HCT116 (cell line): ENCODE results near the gene AR. TPM values are rescaled to one million over a fixed set of nuclear protein-coding genes. Genes with fewer than 3 reads are reported as not detected.

ENCODE experiments used
- ATAC-seq: fragments of 200-7000 bp; cut with Tn5 transposase; 2 replicates; pipeline ENCODE4 v1.9.1; 2020; ENCODE audit warnings: mild to moderate bottlenecking, moderate library complexity
- BruUV-seq: library from RNA; stranded (reverse); fragments of 400-500 nt; replicated peaks from 2 replicates; lab custom pipeline; 2021; lab: Mats Ljungman, UMichigan
- CTCF ChIA-PET: fragments of 300-600 bp; sonication (Branson Sonifier 250); formaldehyde crosslinking; loops from one replicate; lab custom pipeline; 2021; ENCODE audit warnings: antibody characterized with exemption; lab: Charles Lee
- POLR2A ChIA-PET: fragments of 300-600, 350-600 bp; sonication (Branson Sonifier 250); formaldehyde crosslinking; loops from one replicate; lab custom pipeline; 2021; ENCODE audit warnings: antibody characterized with exemption; lab: Charles Lee
- RAD21 ChIA-PET, 2 experiments: fragments of 300-600 bp; sonication (Branson Sonifier 250); formaldehyde crosslinking; loops; one replicate each; lab custom pipeline; 2023; ENCODE audit warnings: low total read pairs in 2 of 2; ENCODE audit not compliant: uncharacterized antibody in 2 of 2, unreplicated experiment in 2 of 2, low non-redundant PET in 1 of 2; lab: Charles Lee
- DNase-seq: peaks from one replicate; pipeline ENCODE4 v3.0.0-alpha.2; 2010; ENCODE audit warnings: low read depth, low spot score
- H2AFZ ChIP-seq: fragments of 200-600 bp; shearing (Covaris generic), sonication (generic); 2 replicates; pipeline ENCODE4 v1.6.1; 2017; ENCODE audit warnings: low read depth, mixed run types, mixed read lengths, antibody characterized with exemption, low read length; ENCODE audit not compliant: poor library complexity, severe bottlenecking
- H3K27ac ChIP-seq: 2 replicates; pipeline ENCODE4 v1.5.1; 2012; ENCODE audit warnings: low read depth, low read length
- H3K27me3 ChIP-seq: fragments of 200-600 bp; sonication (generic); 2 replicates; pipeline ENCODE4 v1.6.1; 2016; ENCODE audit warnings: mixed run types, low read length, mixed read lengths; ENCODE audit not compliant: insufficient read depth
- H3K36me3 ChIP-seq, 2 experiments: fragments of 200-500 bp in 1 of 2; fragments of 200-600 bp in 1 of 2; sonication (Bioruptor generic) in 1 of 2; sonication (generic) in 1 of 2; 2 replicates each; pipeline versions ENCODE4 v1.5.1 to v1.6.1; 2014 to 2016; ENCODE audit warnings: low read length in 2 of 2, inconsistent platforms in 1 of 2, mixed read lengths in 1 of 2, mixed run types in 1 of 2; ENCODE audit not compliant: insufficient read depth in 2 of 2, control insufficient read depth in 1 of 2
- H3K4me1 ChIP-seq, 2 experiments: fragments of 200-600 bp in 1 of 2; sonication (generic) in 1 of 2; 2 replicates each; pipeline versions ENCODE4 v1.5.1 to v1.6.1; 2012 to 2017; ENCODE audit warnings: low read length in 2 of 2, inconsistent platforms in 1 of 2, mild to moderate bottlenecking in 1 of 2, mixed read lengths in 1 of 2, mixed run types in 1 of 2, moderate library complexity in 1 of 2; ENCODE audit not compliant: insufficient read depth in 2 of 2, control insufficient read depth in 1 of 2
- H3K4me2 ChIP-seq: fragments of 200-600 bp; sonication (generic); 2 replicates; pipeline ENCODE4 v1.6.1; 2017; ENCODE audit warnings: mixed run types, low read length, mixed read lengths
- H3K4me3 ChIP-seq, 2 experiments: fragments of 200-600 bp in 1 of 2; sonication (generic) in 1 of 2; replicated peaks in 1 of 2; 2 replicates each; pipeline ENCODE4 v1.5.1; 2011 to 2016; ENCODE audit warnings: low read length in 2 of 2, control low read depth in 1 of 2, low read depth in 1 of 2, mild to moderate bottlenecking in 1 of 2, mixed read lengths in 1 of 2, mixed run types in 1 of 2
- H3K79me2 ChIP-seq: fragments of 200-600 bp; sonication (generic); 2 replicates; pipeline ENCODE4 v1.6.1; 2017; ENCODE audit warnings: mild to moderate bottlenecking, mixed run types, low read length, moderate library complexity, mixed read lengths; ENCODE audit not compliant: insufficient read depth
- H3K9ac ChIP-seq: fragments of 200-600 bp; sonication (generic); 2 replicates; pipeline ENCODE4 v1.6.1; 2016; ENCODE audit warnings: low read length, mixed read lengths
- H3K9me2 ChIP-seq: fragments of 200-600 bp; sonication (generic), shearing (Covaris generic); 2 replicates; pipeline ENCODE4 v1.6.1; 2017; ENCODE audit warnings: mixed run types, mild to moderate bottlenecking, moderate library complexity; ENCODE audit not compliant: insufficient read depth
- H3K9me3 ChIP-seq, 2 experiments: fragments of 200-500 bp in 1 of 2; fragments of 200-600 bp in 1 of 2; sonication (Bioruptor generic) in 1 of 2; sonication (generic) in 1 of 2; 2 replicates each; pipeline ENCODE4 v1.6.1; 2014 to 2017; ENCODE audit warnings: low read length in 2 of 2, mixed read lengths in 2 of 2, inconsistent platforms in 1 of 2, low read depth in 1 of 2, mild to moderate bottlenecking in 1 of 2, mixed run types in 1 of 2, moderate library complexity in 1 of 2; ENCODE audit not compliant: control insufficient read depth in 1 of 2, insufficient read depth in 1 of 2
- H4K20me1 ChIP-seq: fragments of 200-600 bp; sonication (generic), shearing (Covaris generic); 2 replicates; pipeline ENCODE4 v1.6.1; 2017; ENCODE audit warnings: mixed run types, mild to moderate bottlenecking, moderate library complexity; ENCODE audit not compliant: insufficient read depth
- CEBPB ChIP-seq: IDR thresholded peaks from 2 replicates; pipeline ENCODE4 v1.6.1; 2012; ENCODE audit warnings: low read depth
- CTCF ChIP-seq, 3 experiments: fragments of 200-600 bp in 1 of 3; sonication (generic) in 1 of 3; IDR thresholded peaks in 2 of 3; conservative IDR thresholded peaks in 1 of 3; 2 replicates each; pipeline ENCODE4 v1.5.1; 2012 to 2017; ENCODE audit warnings: low read depth in 2 of 3, low read length in 2 of 3, antibody characterized with exemption in 1 of 3, borderline replicate concordance in 1 of 3, control low read depth in 1 of 3, mild to moderate bottlenecking in 1 of 3, mixed read lengths in 1 of 3, mixed run types in 1 of 3, moderate library complexity in 1 of 3; ENCODE audit not compliant: insufficient read depth in 1 of 3
- ELF1 ChIP-seq: IDR thresholded peaks from 2 replicates; pipeline ENCODE4 v1.6.1; 2012; ENCODE audit warnings: low read depth, borderline replicate concordance
- EZH2 ChIP-seq: fragments of 200-600 bp; sonication (generic); IDR thresholded peaks from 2 replicates; pipeline ENCODE4 v1.6.1; 2017; ENCODE audit warnings: antibody characterized with exemption, mixed run types
- FOSL1 ChIP-seq: IDR thresholded peaks from 2 replicates; pipeline ENCODE4 v1.6.1; 2012; ENCODE audit warnings: low read depth
- MAX ChIP-seq: IDR thresholded peaks from 2 replicates; pipeline ENCODE4 v1.6.1; 2012
- POLR2A ChIP-seq: IDR thresholded peaks from 2 replicates; pipeline ENCODE4 v1.7.0; 2011; ENCODE audit warnings: borderline replicate concordance; ENCODE audit not compliant: insufficient read depth, insufficient read length; ENCODE audit errors: extremely low read depth
- POLR2AphosphoS5 ChIP-seq: IDR thresholded peaks from 2 replicates; pipeline ENCODE4 v1.6.1; 2011; ENCODE audit warnings: mild to moderate bottlenecking, low read depth, low read length, moderate library complexity
- RAD21 ChIP-seq: IDR thresholded peaks from 2 replicates; pipeline ENCODE4 v1.6.1; 2012; ENCODE audit warnings: low read depth, mild to moderate bottlenecking
- SIN3A ChIP-seq: IDR thresholded peaks from 2 replicates; pipeline ENCODE4 v1.6.1; 2012; ENCODE audit warnings: low read depth
- SRF ChIP-seq: IDR thresholded peaks from 2 replicates; pipeline ENCODE4 v1.6.1; 2012; ENCODE audit warnings: low read depth
- TCF7L2 ChIP-seq: IDR thresholded peaks from 2 replicates; pipeline ENCODE4 v1.7.0; 2011; ENCODE audit warnings: borderline replicate concordance, inconsistent platforms; ENCODE audit not compliant: insufficient read depth, insufficient read length; ENCODE audit errors: extremely low read depth
- YY1 ChIP-seq: IDR thresholded peaks from 2 replicates; pipeline ENCODE4 v1.6.1; 2011; ENCODE audit warnings: low read length, low read depth, moderate library complexity, mild to moderate bottlenecking; ENCODE audit not compliant: insufficient replicate concordance; ENCODE audit errors: extremely low read depth
- ZBTB33 ChIP-seq: IDR thresholded peaks from 2 replicates; pipeline ENCODE4 v1.6.1; 2011; ENCODE audit warnings: mild to moderate bottlenecking, low read length, moderate library complexity; ENCODE audit not compliant: insufficient replicate concordance; ENCODE audit errors: extremely low read depth
- intact Hi-C: fragments of 100-400 bp; cut with micrococcal nuclease; formaldehyde crosslinking; loops from 2 replicates; pipeline ENCODE4 v1.10.0; 2022
- total RNA-seq: library from RNA; stranded (reverse); gene quantifications from one replicate; pipeline ENCODE4 v1.2.1, GENCODE V29; 2021; ENCODE audit not compliant: unreplicated experiment

AR gene
- total RNA-seq, 1 experiment from 2014 or later = 0.02 TPM

GRCh38 chrX:67720344-67720743 lies 176.5 kb downstream of the AR start (continued):
- no peak for TF ChIP-seq ZBTB33
- TF ChIP-seq EZH2 = no peak

- Histone ChIP-seq H3K9me3 (no peaks in the 10 kb centered on the region), H3K79me2 (no peaks in the 10 kb centered on the region), H3K4me3 (no peak overlapping the region), H2AFZ (no peak overlapping the region), H3K9ac (no peak overlapping the region), H3K36me3 (no peaks in the 10 kb centered on the region), H3K4me2 (no peak overlapping the region), H3K27me3 (no peaks in the 10 kb centered on the region)
- CTCF ChIA-PET = no interaction called here
- RAD21 ChIA-PET = no interaction called here
- DNase-seq (no peak), ATAC-seq (no peak)
- TF ChIP-seq RAD21 = no peak
- TF ChIP-seq, all 23 proteins: peak for 0
- intact Hi-C loops = no loop called here
- Histone ChIP-seq H3K27ac (no peak overlapping the region), H3K4me1 (no peaks in the 10 kb centered on the region), H4K20me1 (no peaks in the 10 kb centered on the region), H3K9me2 (no peaks in the 10 kb centered on the region)
- no TSS peak for BruUV-seq
- POLR2A ChIA-PET = no interaction called here
These were observed 177.5 kb downstream of the AR start for GRCh38 chrX:67721321-67721720.

- ATAC-seq (no peak), DNase-seq (no peak)
- no TSS peak for BruUV-seq
- H3K4me2 ChIP-seq = no peak overlapping the region
- H3K9me3 ChIP-seq = no peaks in the 10 kb centered on the region
- no peak overlapping the region for H3K27ac ChIP-seq
- H3K27me3 ChIP-seq = no peaks in the 10 kb centered on the region
- CTCF ChIA-PET = no interaction called here
- no peaks in the 10 kb centered on the region for H3K36me3 ChIP-seq
- H4K20me1 ChIP-seq = no peaks in the 10 kb centered on the region
- H3K9me2 ChIP-seq = no peaks in the 10 kb centered on the region
- intact Hi-C loops = no loop called here
- no peak overlapping the region for H2AFZ ChIP-seq
- POLR2A ChIA-PET = no interaction called here
- no peak overlapping the region for H3K4me3 ChIP-seq
- no peak overlapping the region for H3K9ac ChIP-seq
- RAD21 ChIA-PET = no interaction called here
- H3K79me2 ChIP-seq = no peaks in the 10 kb centered on the region
- no peaks in the 10 kb centered on the region for H3K4me1 ChIP-seq
- TF ChIP-seq FOSL1 (no peak), POLR2A (no peak), SIN3A (no peak), MAX (no peak), TCF7L2 (no peak), ELF1 (no peak), CTCF (IDR thresholded peaks at IDR 0.05 in 2 of 3, conservative IDR thresholded peaks at IDR 0.05 in 1 of 3; ENCODE audit: borderline replicate concordance in 1 of 3, insufficient read depth in 1 of 3, low read depth in 2 of 3, low read length in 2 of 3) (no peak), CEBPB (no peak), SRF (no peak), POLR2AphosphoS5 (no peak), YY1 (no peak)
These were observed 179.9 kb downstream of the AR start for GRCh38 chrX:67723580-67724351.
